ENCODE measurements around the gene CHRNA1. TPM values are rescaled to one million over a fixed set of nuclear protein-coding genes. Genes with fewer than 3 reads are reported as not detected.

Gene CHRNA1
- total RNA-seq, 1 experiment from 2014 or later = not detected

DNA sequence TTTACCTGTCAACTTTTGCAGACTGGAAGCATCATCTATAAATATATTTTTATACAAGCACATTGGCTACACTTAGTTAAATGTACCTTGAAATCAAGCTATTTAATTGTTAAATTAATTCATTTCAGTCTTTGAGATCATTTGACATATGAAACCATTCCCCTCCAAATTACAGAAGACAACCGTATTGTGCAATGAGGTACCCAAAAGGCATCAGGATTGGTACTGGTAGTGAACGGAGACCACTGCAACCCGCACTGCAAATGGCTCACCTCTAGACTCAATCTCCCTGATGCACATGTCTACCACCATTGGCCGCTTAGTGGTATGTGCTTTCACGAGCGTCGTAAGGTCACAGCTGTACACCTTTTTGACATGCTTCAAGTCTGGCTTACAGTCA is 47.8 kb upstream of the CHRNA1 start:
- intact Hi-C loops (cut with micrococcal nuclease) = no loop called here
- no peak overlapping the region for H3K27ac ChIP-seq (ENCODE audit: low read depth, low read length)
- no peak overlapping the region for H3K4me2 ChIP-seq (ENCODE audit: low read length)
- no peaks in the 10 kb centered on the region for H3K4me1 ChIP-seq (ENCODE audit: control insufficient read depth in 1 of 2, insufficient read depth in 2 of 2, low read length in 2 of 2)
- DNase-seq (ENCODE audit: low read depth, low spot score) = no peak
- CTCF ChIA-PET = no interaction called here
- H3K4me3 ChIP-seq (replicated peaks in 1 of 2; ENCODE audit: low read depth in 1 of 2, low read length in 2 of 2) = no peak overlapping the region
- H3K79me2 ChIP-seq (ENCODE audit: insufficient read depth, low read length) = no peaks in the 10 kb centered on the region
- H3K9me3 ChIP-seq (ENCODE audit: control insufficient read depth in 1 of 2, insufficient read depth in 1 of 2, low read depth in 1 of 2, low read length in 2 of 2) = no peaks in the 10 kb centered on the region
- no peaks in the 10 kb centered on the region for H3K9me2 ChIP-seq (ENCODE audit: insufficient read depth)
- H3K36me3 ChIP-seq (ENCODE audit: control insufficient read depth in 1 of 2, insufficient read depth in 2 of 2, low read length in 2 of 2) = no peaks in the 10 kb centered on the region
- ATAC-seq = no peak
- TF ChIP-seq JUND (IDR thresholded peaks at IDR 0.05) (no peak), SP1 (IDR thresholded peaks at IDR 0.05; ENCODE audit: low read depth) (no peak), CEBPB (IDR thresholded peaks at IDR 0.05; ENCODE audit: low read depth) (no peak), ZFX (IDR thresholded peaks at IDR 0.05) (no peak), POLR2A (IDR thresholded peaks at IDR 0.05; ENCODE audit: borderline replicate concordance, extremely low read depth, insufficient read depth, insufficient read length) (no peak), EGR1 (IDR thresholded peaks at IDR 0.05; ENCODE audit: low read depth) (no peak), CBX3 (IDR thresholded peaks at IDR 0.05; ENCODE audit: low read depth) (no peak), ELF1 (IDR thresholded peaks at IDR 0.05; ENCODE audit: borderline replicate concordance, low read depth) (no peak), YY1 (IDR thresholded peaks at IDR 0.05; ENCODE audit: extremely low read depth, insufficient replicate concordance, low read depth, low read length) (no peak), ZNF274 (IDR thresholded peaks at IDR 0.05; ENCODE audit: low read depth, low read length) (no peak)
- TF ChIP-seq, protein P1, sequence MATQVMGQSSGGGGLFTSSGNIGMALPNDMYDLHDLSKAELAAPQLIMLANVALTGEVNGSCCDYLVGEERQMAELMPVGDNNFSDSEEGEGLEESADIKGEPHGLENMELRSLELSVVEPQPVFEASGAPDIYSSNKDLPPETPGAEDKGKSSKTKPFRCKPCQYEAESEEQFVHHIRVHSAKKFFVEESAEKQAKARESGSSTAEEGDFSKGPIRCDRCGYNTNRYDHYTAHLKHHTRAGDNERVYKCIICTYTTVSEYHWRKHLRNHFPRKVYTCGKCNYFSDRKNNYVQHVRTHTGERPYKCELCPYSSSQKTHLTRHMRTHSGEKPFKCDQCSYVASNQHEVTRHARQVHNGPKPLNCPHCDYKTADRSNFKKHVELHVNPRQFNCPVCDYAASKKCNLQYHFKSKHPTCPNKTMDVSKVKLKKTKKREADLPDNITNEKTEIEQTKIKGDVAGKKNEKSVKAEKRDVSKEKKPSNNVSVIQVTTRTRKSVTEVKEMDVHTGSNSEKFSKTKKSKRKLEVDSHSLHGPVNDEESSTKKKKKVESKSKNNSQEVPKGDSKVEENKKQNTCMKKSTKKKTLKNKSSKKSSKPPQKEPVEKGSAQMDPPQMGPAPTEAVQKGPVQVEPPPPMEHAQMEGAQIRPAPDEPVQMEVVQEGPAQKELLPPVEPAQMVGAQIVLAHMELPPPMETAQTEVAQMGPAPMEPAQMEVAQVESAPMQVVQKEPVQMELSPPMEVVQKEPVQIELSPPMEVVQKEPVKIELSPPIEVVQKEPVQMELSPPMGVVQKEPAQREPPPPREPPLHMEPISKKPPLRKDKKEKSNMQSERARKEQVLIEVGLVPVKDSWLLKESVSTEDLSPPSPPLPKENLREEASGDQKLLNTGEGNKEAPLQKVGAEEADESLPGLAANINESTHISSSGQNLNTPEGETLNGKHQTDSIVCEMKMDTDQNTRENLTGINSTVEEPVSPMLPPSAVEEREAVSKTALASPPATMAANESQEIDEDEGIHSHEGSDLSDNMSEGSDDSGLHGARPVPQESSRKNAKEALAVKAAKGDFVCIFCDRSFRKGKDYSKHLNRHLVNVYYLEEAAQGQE (IDR thresholded peaks at IDR 0.05; ENCODE audit: low read depth) = no peak
- TF ChIP-seq, protein P2, sequence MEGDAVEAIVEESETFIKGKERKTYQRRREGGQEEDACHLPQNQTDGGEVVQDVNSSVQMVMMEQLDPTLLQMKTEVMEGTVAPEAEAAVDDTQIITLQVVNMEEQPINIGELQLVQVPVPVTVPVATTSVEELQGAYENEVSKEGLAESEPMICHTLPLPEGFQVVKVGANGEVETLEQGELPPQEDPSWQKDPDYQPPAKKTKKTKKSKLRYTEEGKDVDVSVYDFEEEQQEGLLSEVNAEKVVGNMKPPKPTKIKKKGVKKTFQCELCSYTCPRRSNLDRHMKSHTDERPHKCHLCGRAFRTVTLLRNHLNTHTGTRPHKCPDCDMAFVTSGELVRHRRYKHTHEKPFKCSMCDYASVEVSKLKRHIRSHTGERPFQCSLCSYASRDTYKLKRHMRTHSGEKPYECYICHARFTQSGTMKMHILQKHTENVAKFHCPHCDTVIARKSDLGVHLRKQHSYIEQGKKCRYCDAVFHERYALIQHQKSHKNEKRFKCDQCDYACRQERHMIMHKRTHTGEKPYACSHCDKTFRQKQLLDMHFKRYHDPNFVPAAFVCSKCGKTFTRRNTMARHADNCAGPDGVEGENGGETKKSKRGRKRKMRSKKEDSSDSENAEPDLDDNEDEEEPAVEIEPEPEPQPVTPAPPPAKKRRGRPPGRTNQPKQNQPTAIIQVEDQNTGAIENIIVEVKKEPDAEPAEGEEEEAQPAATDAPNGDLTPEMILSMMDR (IDR thresholded peaks at IDR 0.05 in 2 of 3, conservative IDR thresholded peaks at IDR 0.05 in 1 of 3; ENCODE audit: borderline replicate concordance in 1 of 3, insufficient read depth in 1 of 3, low read depth in 2 of 3, low read length in 2 of 3) = no peak
- TF ChIP-seq, protein P3, sequence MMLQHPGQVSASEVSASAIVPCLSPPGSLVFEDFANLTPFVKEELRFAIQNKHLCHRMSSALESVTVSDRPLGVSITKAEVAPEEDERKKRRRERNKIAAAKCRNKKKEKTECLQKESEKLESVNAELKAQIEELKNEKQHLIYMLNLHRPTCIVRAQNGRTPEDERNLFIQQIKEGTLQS (IDR thresholded peaks at IDR 0.05) = no peak
- TF ChIP-seq, protein P4, sequence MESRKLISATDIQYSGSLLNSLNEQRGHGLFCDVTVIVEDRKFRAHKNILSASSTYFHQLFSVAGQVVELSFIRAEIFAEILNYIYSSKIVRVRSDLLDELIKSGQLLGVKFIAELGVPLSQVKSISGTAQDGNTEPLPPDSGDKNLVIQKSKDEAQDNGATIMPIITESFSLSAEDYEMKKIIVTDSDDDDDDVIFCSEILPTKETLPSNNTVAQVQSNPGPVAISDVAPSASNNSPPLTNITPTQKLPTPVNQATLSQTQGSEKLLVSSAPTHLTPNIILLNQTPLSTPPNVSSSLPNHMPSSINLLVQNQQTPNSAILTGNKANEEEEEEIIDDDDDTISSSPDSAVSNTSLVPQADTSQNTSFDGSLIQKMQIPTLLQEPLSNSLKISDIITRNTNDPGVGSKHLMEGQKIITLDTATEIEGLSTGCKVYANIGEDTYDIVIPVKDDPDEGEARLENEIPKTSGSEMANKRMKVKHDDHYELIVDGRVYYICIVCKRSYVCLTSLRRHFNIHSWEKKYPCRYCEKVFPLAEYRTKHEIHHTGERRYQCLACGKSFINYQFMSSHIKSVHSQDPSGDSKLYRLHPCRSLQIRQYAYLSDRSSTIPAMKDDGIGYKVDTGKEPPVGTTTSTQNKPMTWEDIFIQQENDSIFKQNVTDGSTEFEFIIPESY (IDR thresholded peaks at IDR 0.05; ENCODE audit: extremely low read depth, insufficient replicate concordance, low read length) = no peak
- RAD21 ChIA-PET (ENCODE audit: low non-redundant PET in 1 of 2, low total read pairs in 2 of 2, uncharacterized antibody in 2 of 2, unreplicated experiment in 2 of 2) = no interaction called here
- no peaks in the 10 kb centered on the region for H3K27me3 ChIP-seq (ENCODE audit: insufficient read depth, low read length)
- POLR2A ChIA-PET = no interaction called here
- no peaks in the 10 kb centered on the region for H4K20me1 ChIP-seq (ENCODE audit: insufficient read depth)
- H3K9ac ChIP-seq (ENCODE audit: low read length) = no peak overlapping the region
- BruUV-seq (replicated peaks) = no TSS peak
- H2AFZ ChIP-seq (ENCODE audit: low read depth, low read length, poor library complexity, severe bottlenecking) = no peak overlapping the region
